Measurements from ENCODE around the gene HEPACAM2. TPM values are rescaled to one million over a fixed set of nuclear protein-coding genes. Genes with fewer than 3 reads are reported as not detected.
A peak's percentile ranks its signal among the peaks of the same experiment; 100 is the strongest.

HEPACAM2 gene
- total RNA-seq, 1 donor from 2014 or later, result not detected

DNA sequence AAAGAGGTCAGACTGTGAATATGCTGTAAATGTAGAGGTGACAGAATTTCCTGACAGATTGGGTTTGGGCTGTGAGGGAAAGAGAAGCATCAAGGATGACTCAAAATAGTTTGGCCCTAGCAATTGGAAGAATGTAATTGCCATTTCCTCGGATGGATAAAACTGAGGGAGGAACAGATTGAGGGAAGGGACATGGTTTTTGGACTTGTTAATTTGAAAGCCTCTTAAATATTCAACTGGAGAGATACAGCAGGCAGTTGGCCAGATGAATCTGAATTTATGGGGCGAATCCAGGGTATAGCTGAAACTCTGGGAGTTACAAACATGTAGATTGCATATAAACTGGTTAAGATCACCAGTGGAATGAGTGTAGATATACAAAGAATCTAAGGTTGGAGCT is 9.3 kb upstream of the HEPACAM2 start:
- no peaks in the 10 kb centered on the region for H3K36me3 ChIP-seq
- TF ChIP-seq CTCF (IDR thresholded peaks at IDR 0.05; ENCODE audit: borderline replicate concordance), result no peak
- no peak overlapping the region for H3K27ac ChIP-seq (replicated peaks)
- DNase-seq, result no peak
- no peaks in the 10 kb centered on the region for H3K9me3 ChIP-seq (replicated peaks)
- intact Hi-C loops (cut with micrococcal nuclease), result no loop called here
- H3K4me1 ChIP-seq, result peaks cover 28% of the 10 kb centered on the region
- no peak overlapping the region for H3K4me3 ChIP-seq
- no peaks in the 10 kb centered on the region for H3K27me3 ChIP-seq (ENCODE audit: low read depth)

DNA sequence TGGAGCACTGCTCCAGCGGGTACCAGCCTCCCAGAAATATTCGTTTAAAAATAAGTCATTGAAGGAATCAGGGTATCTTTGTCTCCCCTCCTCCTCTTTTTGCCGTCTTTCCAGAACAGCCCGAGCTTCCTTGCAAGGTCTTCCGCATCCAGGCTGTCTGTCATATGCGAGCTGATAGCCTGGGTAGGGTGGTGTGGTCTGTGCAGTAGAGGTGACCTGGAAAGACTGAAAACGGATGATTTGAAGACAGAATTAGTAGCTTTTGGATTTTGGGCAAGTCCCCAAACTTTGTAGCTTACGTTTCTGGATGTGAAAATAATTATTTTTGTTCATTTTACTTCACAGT is 6.4 kb upstream of the HEPACAM2 start:
- no peak for DNase-seq
- Histone ChIP-seq H3K4me1 (peaks cover 28% of the 10 kb centered on the region), H3K36me3 (no peaks in the 10 kb centered on the region), H3K4me3 (peak overlapping the region; percentile 86), H3K27ac (replicated peaks) (peak overlapping the region; percentile 63), H3K27me3 (ENCODE audit: low read depth) (no peaks in the 10 kb centered on the region), H3K9me3 (replicated peaks) (no peaks in the 10 kb centered on the region)
- no peak for TF ChIP-seq CTCF (IDR thresholded peaks at IDR 0.05; ENCODE audit: borderline replicate concordance)
- intact Hi-C loops (cut with micrococcal nuclease), result no loop called here

DNA sequence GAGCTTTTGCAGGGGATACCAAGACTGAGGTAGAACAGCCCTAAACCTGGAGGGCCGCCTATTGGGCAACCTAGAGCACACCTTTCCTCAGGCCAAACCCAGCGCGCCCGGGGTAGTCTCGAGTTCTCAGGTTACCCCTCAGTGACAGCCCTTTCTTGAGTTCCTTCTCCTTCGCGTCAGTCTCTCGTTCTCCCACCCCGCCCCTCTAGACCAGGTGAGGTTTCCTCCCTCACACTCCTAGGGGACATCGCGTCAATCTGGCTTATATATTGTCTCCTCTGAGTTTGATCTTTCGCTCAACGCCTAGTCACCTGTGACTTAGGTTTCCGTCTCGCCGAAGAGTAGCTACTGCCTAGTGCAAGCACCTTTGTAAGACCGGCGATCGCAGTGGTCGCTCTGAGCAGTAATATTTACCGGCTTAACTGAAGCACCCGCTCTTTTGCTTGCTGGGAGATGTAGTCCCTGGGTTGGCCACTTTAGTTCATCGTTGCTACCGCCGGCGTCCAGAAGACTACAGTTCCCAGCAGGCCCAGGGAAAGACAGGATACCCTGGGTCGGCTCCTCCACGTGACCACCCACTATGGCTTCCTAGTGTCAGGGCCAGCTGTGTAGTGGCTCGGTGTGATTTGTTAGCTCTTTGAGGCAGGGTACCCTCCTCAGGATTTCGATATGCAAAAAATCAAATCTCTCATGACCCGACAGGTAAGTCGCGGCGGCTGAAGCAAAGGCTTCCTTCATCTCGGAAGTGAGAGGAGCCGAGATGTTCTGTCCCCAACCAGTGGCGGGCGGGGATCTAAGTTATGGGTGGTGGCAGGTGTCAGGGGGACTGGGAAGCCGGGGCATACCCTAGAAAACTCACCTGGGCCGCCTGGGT is 5.8 kb upstream of the HEPACAM2 start, which contains the start of gene VPS50:
Gene VPS50, plus strand, starts transcription at position 568 of the 874 bp plus-strand sequence. Its CDS starts 102 bp downstream, at position 670.
- no peaks in the 10 kb centered on the region for H3K9me3 ChIP-seq (replicated peaks)
- H3K4me1 ChIP-seq, result peaks cover 28% of the 10 kb centered on the region
- intact Hi-C loops (cut with micrococcal nuclease), result no loop called here
- peak; percentile 20 for TF ChIP-seq CTCF (IDR thresholded peaks at IDR 0.05; ENCODE audit: borderline replicate concordance)
- peak within 1 kb of the TSS; percentile 86 for H3K4me3 ChIP-seq
- H3K27me3 ChIP-seq (ENCODE audit: low read depth), result no peaks in the 10 kb centered on the region
- peak within 1 kb of the TSS; percentile 63 for H3K27ac ChIP-seq (replicated peaks)
- no peaks in the 10 kb centered on the region for H3K36me3 ChIP-seq
- DNase-seq, result peak; percentile 92

DNA sequence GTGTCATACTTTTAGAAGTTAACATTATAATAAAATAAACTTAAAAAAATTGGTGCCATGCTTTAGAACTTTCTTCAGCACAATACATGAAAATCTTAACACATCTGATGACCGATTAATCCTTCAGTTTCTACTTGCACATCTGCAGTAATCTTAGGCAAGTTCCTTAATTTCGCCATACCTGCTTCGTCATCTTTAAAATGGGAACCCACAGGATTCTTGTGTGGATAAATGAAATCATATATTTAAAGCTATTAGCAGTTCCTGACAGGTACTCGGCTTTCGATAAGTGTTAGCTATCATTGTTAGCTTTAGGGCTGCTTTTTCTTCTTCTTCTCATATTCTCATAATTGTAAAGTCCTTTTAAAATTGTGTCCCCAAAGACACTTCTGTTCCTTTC is 5.0 kb upstream of the HEPACAM2 start:
- H3K27ac ChIP-seq (replicated peaks), result no peak overlapping the region
- no peaks in the 10 kb centered on the region for H3K27me3 ChIP-seq (ENCODE audit: low read depth)
- no peaks in the 10 kb centered on the region for H3K36me3 ChIP-seq
- H3K4me1 ChIP-seq, result peaks cover 28% of the 10 kb centered on the region
- no peak for TF ChIP-seq CTCF (IDR thresholded peaks at IDR 0.05; ENCODE audit: borderline replicate concordance)
- no peak for DNase-seq
- H3K9me3 ChIP-seq (replicated peaks), result no peaks in the 10 kb centered on the region
- intact Hi-C loops (cut with micrococcal nuclease), result no loop called here
- peak overlapping the region; percentile 86 for H3K4me3 ChIP-seq

GRCh38 chr7:93228302-93228701 is 2.0 kb upstream of the HEPACAM2 start:
- no peak overlapping the region for H3K27ac ChIP-seq (replicated peaks)
- peaks cover 19% of the 10 kb centered on the region for H3K4me1 ChIP-seq
- no peaks in the 10 kb centered on the region for H3K36me3 ChIP-seq
- H3K9me3 ChIP-seq (replicated peaks), result no peaks in the 10 kb centered on the region
- intact Hi-C loops (cut with micrococcal nuclease), result no loop called here
- H3K27me3 ChIP-seq (ENCODE audit: low read depth), result no peaks in the 10 kb centered on the region
- no peak overlapping the region for H3K4me3 ChIP-seq
- no peak for DNase-seq
- TF ChIP-seq CTCF (IDR thresholded peaks at IDR 0.05; ENCODE audit: borderline replicate concordance), result peak; percentile 86

Data from left ventricle myocardium inferior (tissue), 1 donor.